ENCODE data around the gene POLD3. TPM values are rescaled to one million over a fixed set of nuclear protein-coding genes. Genes with fewer than 3 reads are reported as not detected.

Gene POLD3
- total and polyA plus RNA-seq, 2 of the 8 experiments (the other 6 are each of a cell fraction or from before 2014, with no cell fraction given): 18.1 to 29.3 TPM

DNA sequence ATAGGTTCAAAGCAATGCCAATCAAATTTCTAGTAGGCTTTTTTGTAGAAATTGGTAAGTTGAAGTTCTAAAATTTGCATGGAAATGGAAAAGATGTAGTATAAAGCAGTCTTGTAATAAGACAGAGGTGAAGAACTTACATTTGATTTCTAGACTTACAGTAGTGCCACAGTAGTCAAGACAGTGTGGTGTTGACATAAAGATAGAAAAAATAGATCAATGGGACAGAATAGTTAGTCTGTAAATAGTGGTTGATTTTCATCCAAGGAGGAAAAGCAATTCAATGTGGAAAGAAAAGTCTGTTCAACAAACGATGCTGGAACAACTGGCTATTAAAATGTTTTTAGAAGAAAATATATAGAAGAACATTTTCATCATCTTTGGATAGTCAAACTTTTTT lies 70.9 kb downstream of the POLD3 start:
- Histone ChIP-seq H3K9me3 (ENCODE audit: insufficient read depth in 2 of 2, low read depth in 1 of 2, low read length in 1 of 2) (peaks cover 0 to 11% of the 10 kb centered on the region in 2 experiments; a peak in 1 of 4 replicates), H2AFZ (ENCODE audit: low read length) (no peak overlapping the region), H2AK5ac (ENCODE audit: low read depth, low read length) (no peak overlapping the region), H3K18ac (ENCODE audit: extremely low read depth, low read length) (no peak overlapping the region), H3K79me2 (ENCODE audit: control insufficient read depth in 1 of 2, insufficient read depth in 2 of 2, low read length in 2 of 2) (no peaks in the 10 kb centered on the region), H2BK120ac (replicated peaks; ENCODE audit: low read depth, low read length) (no peak overlapping the region), H3K36me3 (ENCODE audit: control insufficient read depth in 2 of 4, insufficient read depth in 4 of 4, low read length in 3 of 4) (no peaks in the 10 kb centered on the region; a peak in 1 of 8 replicates), H4K91ac (replicated peaks; ENCODE audit: insufficient read length, low read length) (no peak overlapping the region), H4K5ac (ENCODE audit: insufficient read length, low read depth, low read length) (no peak overlapping the region), H2BK20ac (ENCODE audit: low read length) (no peak overlapping the region), H3K56ac (replicated peaks; ENCODE audit: insufficient read length, low read depth, low read length) (no peak overlapping the region), H3K14ac (ENCODE audit: insufficient read length) (no peak overlapping the region), H3K79me1 (ENCODE audit: low read depth, low read length) (no peaks in the 10 kb centered on the region), H3K4me3 (ENCODE audit: extremely low read depth in 1 of 4, insufficient read depth in 2 of 4, low read depth in 3 of 4, low read length in 4 of 4) (no peak overlapping the region), H2BK5ac (ENCODE audit: low read depth, low read length) (no peak overlapping the region), H3K27me3 (replicated peaks in 1 of 4; ENCODE audit: control insufficient read depth in 3 of 4, extremely low read depth in 1 of 4, insufficient read depth in 3 of 4, low read length in 3 of 4) (no peaks in the 10 kb centered on the region), H3K23ac (ENCODE audit: insufficient read length) (no peak overlapping the region), H4K8ac (ENCODE audit: extremely low read depth, insufficient read depth, low read length) (no peak overlapping the region), H3K4me1 (replicated peaks in 1 of 4; ENCODE audit: control insufficient read depth in 3 of 4, insufficient read depth in 4 of 4, low read length in 3 of 4) (0 out of 7 replicates have a peak, but pooled peaks cover 0 to 4% (median 0%) of the 10 kb centered on the region in 4 experiments), H3K27ac (ENCODE audit: low read depth, low read length) (no peak overlapping the region), H2BK12ac (ENCODE audit: low read depth, low read length) (no peak overlapping the region), H3K4me2 (ENCODE audit: insufficient read depth in 1 of 2, low read depth in 2 of 2, low read length in 2 of 2) (no peak overlapping the region), H3K23me2 (ENCODE audit: low read depth, low read length) (no peaks in the 10 kb centered on the region), H3K4ac (replicated peaks; ENCODE audit: insufficient read length, low read depth, low read length) (no peak overlapping the region), H2BK15ac (ENCODE audit: low read length) (no peak overlapping the region), H4K20me1 (replicated peaks in 1 of 2; ENCODE audit: control insufficient read depth in 1 of 2, insufficient read depth in 2 of 2, low read length in 2 of 2) (no peaks in the 10 kb centered on the region), H3K9ac (replicated peaks in 1 of 4; ENCODE audit: extremely low read depth in 1 of 4, low read depth in 3 of 4, low read length in 3 of 4) (no peak overlapping the region)
- POLR2A ChIA-PET (ENCODE audit: partially characterized antibody): no interaction called here
- FAIRE-seq: no peak
- 85% methylated on average over 1 of the region's 1 CpG; no CpG with 5 or more reads in 1 of the 2 experiments for WGBS, 2 experiments (ENCODE audit: extremely low coverage in 1 of 2, insufficient coverage in 1 of 2, insufficient read length in 1 of 2, insufficient replicate concordance in 2 of 2, low coverage in 1 of 2, low lambda C conversion rate in 2 of 2, missing lambda C conversion rate in 1 of 2)
- CTCF ChIA-PET (ENCODE audit: partially characterized antibody): interaction anchor here (0.9 kb wide), 1 partner anchor 12 kb away, joined by 3 read pairs; no protein-coding TSS in a partner anchor
- DNase-seq (ENCODE audit: low read depth in 1 of 2, low spot score in 2 of 2): no peak
- TF ChIP-seq HDAC6 (IDR thresholded peaks at IDR 0.05; ENCODE audit: low read depth, low read length) (no peak), NANOG (IDR thresholded peaks at IDR 0.05; ENCODE audit: insufficient read depth, low read depth, low read length, poor library complexity, severe bottlenecking) (no peak), TBP (IDR thresholded peaks at IDR 0.05; ENCODE audit: low read depth, low read length) (no peak), CREB1 (IDR thresholded peaks at IDR 0.05) (no peak), NRF1 (IDR thresholded peaks at IDR 0.05; ENCODE audit: low read depth, low read length) (no peak), ZNF274 (IDR thresholded peaks at IDR 0.05; ENCODE audit: borderline replicate concordance, extremely low read depth, low read length) (no peak), JUN (IDR thresholded peaks at IDR 0.05; ENCODE audit: low read depth, low read length) (no peak), MAFK (IDR thresholded peaks at IDR 0.05; ENCODE audit: low read depth, low read length) (no peak), ATF2 (IDR thresholded peaks at IDR 0.05; ENCODE audit: low read length) (no peak), CBX5 (IDR thresholded peaks at IDR 0.05; ENCODE audit: low read depth, low read length) (no peak)
- TF ChIP-seq, protein P1, sequence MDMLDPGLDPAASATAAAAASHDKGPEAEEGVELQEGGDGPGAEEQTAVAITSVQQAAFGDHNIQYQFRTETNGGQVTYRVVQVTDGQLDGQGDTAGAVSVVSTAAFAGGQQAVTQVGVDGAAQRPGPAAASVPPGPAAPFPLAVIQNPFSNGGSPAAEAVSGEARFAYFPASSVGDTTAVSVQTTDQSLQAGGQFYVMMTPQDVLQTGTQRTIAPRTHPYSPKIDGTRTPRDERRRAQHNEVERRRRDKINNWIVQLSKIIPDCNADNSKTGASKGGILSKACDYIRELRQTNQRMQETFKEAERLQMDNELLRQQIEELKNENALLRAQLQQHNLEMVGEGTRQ (IDR thresholded peaks at IDR 0.05; ENCODE audit: low read length): no peak
